Stimulated activated CD4-positive, alpha-beta T cell treated with anti-CD3 and anti-CD28 coated beads, Interleukin-2, amount 100 ng/mL, for 4 hours (primary cell): Measurements from ENCODE around the gene RPL27A.
"Not testable (repeated sequence)": the region's sequence is repeated elsewhere in the genome, so short reads cannot be mapped to it uniquely, and the experiment has no call there.

Experiments used
- DNase-seq: peaks from one replicate; pipeline ENCODE4 v3.0.0-alpha.2; 2020; ENCODE audit warnings: low read depth

Gene RPL27A

DNA sequence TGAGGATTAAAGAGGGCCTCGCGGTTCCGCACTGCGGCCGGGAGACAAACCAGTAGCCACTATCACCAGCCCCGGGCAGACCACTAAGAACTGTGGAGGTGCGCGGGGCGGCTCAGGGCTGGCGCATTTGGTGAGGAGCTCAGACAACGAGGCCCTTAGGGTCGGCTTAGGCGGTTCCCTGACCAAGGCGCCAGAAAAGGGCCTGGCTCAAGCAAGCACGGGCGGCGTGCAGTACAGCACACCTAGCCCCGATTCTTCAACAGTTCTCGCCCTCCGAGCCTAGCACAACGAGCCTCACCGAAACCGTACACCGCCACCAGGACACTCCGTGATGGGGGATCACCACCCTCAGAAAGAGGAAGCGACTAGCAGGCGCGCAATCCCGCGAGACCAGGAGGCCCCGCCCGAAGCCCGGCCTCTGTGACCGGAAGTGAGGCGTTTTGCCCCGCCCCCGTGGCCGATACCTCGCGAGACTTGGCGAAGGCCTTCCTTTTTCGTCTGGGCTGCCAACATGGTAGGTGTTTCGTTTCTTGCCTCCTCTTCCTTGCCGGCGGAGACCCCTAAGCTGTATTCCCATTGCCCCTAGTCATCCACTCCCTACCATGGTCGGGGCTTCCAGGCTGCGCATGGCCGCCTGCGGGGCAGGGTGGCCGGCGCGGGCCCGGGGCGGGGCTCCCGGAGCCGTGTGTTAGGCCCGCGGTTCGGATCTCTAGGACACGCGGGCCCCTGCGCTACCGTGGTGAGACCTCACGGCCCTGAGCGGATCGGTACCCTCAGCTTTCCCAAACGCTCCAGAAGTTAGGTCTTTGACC, at the start of gene RPL27A, which contains the start of gene TRIM66:
Gene RPL27A (plus strand): TSS at position 490 of the 812 bp plus-strand sequence. CDS start 22 bp downstream, at position 512.
Gene TRIM66 (minus strand): TSS at position 363 of the 812 bp plus-strand sequence. CDS start 10,391 bp downstream, outside the sequence.
- DNase-seq = peak; percentile 97

DNA sequence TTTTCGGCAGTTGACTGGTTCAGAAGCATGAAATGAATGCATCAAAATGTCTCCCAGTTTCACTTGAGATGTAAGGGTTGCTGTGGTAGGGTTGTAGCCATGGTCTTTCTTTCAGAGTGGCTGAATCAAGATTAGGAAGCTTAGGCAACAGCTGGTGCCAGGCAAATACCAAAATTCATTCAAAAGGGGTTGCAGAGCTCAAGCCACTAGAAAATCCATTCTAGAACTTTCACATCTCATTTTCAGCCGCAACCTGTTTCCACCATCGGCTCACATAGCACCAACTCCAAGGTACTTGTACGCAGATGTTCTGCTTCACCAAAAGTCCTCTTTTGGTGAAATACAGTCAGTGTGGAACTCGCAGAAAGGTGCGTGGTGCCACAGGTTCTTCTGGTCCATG, 48.1 kb upstream of the RPL27A start:
- no peak for DNase-seq

DNA sequence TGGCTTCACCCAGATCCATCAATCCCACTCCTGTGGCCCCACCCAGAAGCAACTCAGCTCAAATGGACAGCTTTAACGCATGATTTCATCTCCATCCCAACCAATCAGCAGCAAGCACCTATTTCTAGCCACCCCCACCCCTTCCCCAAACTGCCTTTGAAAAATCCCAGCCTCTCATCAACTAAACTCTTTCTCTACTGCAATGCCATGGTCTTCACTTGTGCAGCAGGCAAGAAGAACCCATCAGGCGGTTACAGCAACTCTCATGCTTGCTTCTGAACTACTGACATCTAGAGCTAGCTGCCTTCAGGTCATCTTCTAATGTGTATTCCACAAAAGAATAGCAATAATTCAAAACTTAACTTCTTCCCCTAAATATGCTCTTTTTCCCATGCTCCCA, 46.5 kb upstream of the RPL27A start:
- DNase-seq = no peak

- no peak for DNase-seq
Measured at GRCh38 chr11:8638300-8638699, 44.3 kb upstream of the RPL27A start.

DNA sequence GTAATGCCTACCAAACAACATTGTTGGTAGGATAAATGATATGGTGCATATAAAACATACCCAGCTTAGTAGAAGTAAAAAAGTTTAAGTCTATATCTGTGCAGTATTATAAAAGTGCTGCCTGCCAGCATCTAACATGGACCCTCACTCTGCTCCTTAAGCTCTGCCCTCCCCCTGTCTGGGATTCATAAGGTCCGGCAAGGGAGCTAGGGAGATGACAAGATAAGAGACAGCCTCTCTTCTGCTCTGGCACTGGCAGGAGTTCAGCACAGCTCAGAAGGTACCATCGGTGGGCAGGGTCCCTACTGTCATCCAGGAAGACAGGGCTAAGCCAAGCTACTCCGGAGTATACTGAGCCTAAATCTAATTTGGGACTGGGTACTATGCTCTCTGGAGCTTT, 42.9 kb upstream of the RPL27A start:
- no peak for DNase-seq

GRCh38 chr11:8640267-8640906, 42.2 kb upstream of the RPL27A start:
- no peak for DNase-seq

GRCh38 chr11:8641332-8641731, 41.3 kb upstream of the RPL27A start:
- no peak for DNase-seq

DNA sequence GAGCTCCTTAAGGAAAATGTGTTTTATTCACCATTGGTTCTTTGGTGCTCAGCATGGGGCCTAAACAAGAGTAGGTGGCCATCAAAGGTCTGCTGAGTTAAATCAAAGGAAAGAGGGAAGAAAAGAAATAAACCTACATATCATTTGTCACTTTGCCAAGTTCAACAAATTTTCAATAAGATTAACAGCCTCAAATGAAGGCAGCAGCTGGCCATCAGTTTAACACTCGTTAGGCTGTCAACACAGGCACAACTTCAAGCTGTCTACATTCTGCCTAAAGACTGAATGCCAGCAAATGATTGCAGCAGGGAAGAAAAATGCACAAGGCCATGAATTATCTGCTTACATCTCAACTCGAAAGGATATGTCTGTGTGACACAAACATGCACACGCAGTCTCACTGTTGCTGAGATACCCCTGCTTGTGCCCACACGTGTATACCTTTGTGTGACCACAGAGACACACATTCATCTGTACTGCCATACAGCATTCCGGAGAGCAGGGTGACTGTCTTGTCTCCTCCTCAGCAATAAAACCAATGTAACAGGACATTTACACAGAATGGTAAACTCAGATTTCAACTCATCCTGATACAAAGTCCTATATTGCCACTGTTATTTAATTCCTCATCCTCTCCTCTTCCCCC, 40.3 kb upstream of the RPL27A start:
- DNase-seq = no peak

GRCh38 chr11:8646873-8647272, 35.7 kb upstream of the RPL27A start:
- no peak for DNase-seq

DNA sequence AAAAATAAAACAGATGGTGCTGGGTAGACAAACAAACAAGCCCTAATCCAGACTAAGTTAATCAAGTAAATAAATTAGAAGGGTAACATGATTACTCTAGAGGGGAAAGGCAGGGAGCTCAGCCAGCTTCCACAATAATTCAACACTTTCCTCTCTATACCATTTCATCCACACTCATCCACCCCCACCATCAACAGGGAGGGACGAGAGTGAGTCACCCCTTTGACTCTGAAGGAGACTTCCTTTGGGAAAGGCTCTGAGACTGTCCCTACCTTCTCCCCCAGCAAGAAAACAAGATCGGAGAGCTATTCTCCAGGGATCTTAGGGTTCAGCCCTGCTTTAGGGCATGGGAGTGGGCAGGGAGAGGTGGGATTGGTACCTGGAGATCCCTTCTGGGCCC, 33.2 kb upstream of the RPL27A start:
- DNase-seq = no peak

DNA sequence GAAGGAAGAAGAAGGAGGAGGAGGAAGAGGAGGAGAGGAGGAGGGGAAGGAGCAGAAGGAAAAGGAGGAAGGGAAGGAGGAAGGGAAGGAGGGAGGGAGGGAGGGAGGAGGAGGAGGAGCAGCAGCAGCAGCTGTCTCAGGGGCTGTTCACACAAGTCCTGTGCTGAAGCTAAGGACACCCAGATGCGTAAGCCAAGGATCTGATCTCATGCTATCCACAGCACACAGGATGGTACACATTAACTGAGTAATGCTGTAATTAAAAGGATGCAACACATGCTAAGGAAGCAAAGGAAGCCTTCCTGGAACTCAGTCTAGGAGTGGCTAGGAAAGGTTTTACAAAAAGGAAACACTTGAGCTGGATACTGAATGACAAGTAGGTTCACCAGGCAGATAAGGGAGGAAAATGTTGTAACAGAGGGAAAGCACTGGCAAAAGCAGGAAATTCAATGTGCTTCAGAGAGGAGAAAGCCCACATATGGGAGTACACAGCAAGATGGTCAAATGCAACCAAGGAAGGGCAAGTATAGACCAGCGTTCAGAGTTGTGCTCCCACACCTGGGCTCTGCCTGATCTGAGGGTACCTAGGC, 32.1 kb upstream of the RPL27A start:
- no peak for DNase-seq

GRCh38 chr11:8652140-8652539, 30.5 kb upstream of the RPL27A start:
- no peak for DNase-seq

- no peak for DNase-seq
Measured at GRCh38 chr11:8654503-8654902, 28.1 kb upstream of the RPL27A start.

- no peak for DNase-seq
Measured at GRCh38 chr11:8656291-8656690, 26.3 kb upstream of the RPL27A start.

- no peak for DNase-seq
Measured at GRCh38 chr11:8658321-8659057, 24.1 kb upstream of the RPL27A start.

DNA sequence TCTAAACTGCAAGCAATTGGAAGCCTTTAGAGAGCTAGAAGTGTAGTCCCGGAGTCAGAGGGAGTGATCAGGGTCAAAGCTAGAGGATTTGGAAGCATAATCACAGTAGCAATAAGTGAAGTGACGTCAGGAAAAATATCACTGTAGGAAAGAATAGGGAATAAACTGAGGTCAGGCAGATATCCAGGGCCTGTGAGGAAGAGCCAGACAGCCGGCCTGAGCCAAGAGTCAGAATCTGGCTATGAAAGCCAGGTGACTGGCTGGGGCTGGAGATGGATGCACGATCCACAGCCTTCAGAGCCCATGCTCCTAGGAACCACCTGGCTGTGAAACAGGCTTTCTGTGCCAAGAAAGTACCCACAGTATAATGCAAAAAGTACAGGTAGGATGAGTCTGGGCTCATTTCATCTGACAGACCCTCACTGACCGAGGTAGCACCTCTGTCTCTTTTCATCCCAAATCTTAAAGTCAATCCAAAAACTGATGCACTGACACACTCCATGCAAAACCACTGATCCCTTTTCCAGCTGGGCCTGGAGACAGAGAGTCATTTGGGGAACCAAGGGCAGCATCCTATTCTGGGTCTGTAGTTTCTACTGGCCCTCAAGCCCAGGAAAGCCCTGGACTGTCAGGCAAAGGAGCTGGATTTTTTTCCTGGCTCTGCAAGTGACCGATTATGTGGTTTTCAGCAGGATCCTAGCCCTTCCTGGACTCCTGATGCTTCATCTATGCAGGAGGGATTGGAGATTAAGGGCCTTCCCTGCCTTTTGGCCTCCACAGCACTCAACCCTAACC, 21.4 kb upstream of the RPL27A start:
- DNase-seq = no peak

GRCh38 chr11:8665222-8665621, 17.4 kb upstream of the RPL27A start:
- no peak for DNase-seq

GRCh38 chr11:8670081-8670480, 12.5 kb upstream of the RPL27A start:
- DNase-seq = not testable (repeated sequence)

GRCh38 chr11:8671193-8671612, 11.4 kb upstream of the RPL27A start:
- no peak for DNase-seq

DNA sequence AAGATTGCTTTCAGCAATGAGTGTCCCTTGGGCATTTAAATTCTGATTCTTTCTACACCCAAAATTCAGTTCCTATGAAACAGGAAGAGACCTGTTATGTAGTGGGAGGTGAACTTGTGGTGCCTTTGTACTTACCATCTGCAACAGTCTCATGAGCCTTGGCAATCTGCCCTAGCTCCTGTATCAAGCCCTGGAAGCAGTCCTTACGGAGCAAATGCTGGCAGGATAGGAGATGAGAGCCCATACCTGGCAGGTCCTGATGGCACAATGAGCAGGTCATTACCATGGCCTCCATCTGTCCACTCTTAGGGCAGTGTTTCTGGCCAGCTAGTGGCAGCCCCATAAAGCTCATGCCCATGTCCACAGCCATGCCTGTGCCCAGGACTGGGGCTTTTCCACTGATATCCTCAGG, 10.9 kb upstream of the RPL27A start:
- no peak for DNase-seq

GRCh38 chr11:8672346-8672745, 10.2 kb upstream of the RPL27A start:
- DNase-seq = no peak
